Superior temporal gyrus (tissue), 1 donor: ENCODE results near the gene TARP.

ENCODE experiments used
- DNase-seq: peaks from one replicate; pipeline ENCODE4 v3.0.0-alpha.2; 2016; ENCODE audit errors: extremely low spot score

Gene TARP

GRCh38 chr7:38273286-38273995 is at the start of gene TARP:
Gene TARP, minus strand, starts transcription at chr7:38273636.
- DNase-seq, result no peak

GRCh38 chr7:38323156-38323555 is 49.7 kb upstream of the TARP start:
- DNase-seq, result no peak

GRCh38 chr7:38322461-38322860 is 49.0 kb upstream of the TARP start:
- no peak for DNase-seq

- no peak for DNase-seq
Measured at GRCh38 chr7:38321967-38322366, 48.5 kb upstream of the TARP start.

GRCh38 chr7:38321515-38321944 is 48.1 kb upstream of the TARP start:
- no peak for DNase-seq

- DNase-seq, result no peak
Measured at GRCh38 chr7:38321050-38321449, 47.6 kb upstream of the TARP start.

GRCh38 chr7:38319873-38320272 is 46.4 kb upstream of the TARP start:
- DNase-seq, result no peak

GRCh38 chr7:38318803-38319416 is 45.5 kb upstream of the TARP start:
- DNase-seq, result peak; percentile 64

- DNase-seq, result no peak
Measured at GRCh38 chr7:38318241-38318640, 44.8 kb upstream of the TARP start.

- DNase-seq, result no peak
Measured at GRCh38 chr7:38317515-38317914, 44.1 kb upstream of the TARP start.

- no peak for DNase-seq
Measured at GRCh38 chr7:38316733-38317360, 43.4 kb upstream of the TARP start.

- DNase-seq, result no peak
Measured at GRCh38 chr7:38315410-38315809, 42.0 kb upstream of the TARP start.

- DNase-seq, result no peak
Measured at GRCh38 chr7:38312821-38313220, 39.4 kb upstream of the TARP start.

GRCh38 chr7:38311329-38311937 is 38.0 kb upstream of the TARP start:
- DNase-seq, result no peak

GRCh38 chr7:38310591-38311101 is 37.2 kb upstream of the TARP start:
- no peak for DNase-seq

GRCh38 chr7:38309555-38309954 is 36.1 kb upstream of the TARP start:
- DNase-seq, result no peak

- no peak for DNase-seq
Measured at GRCh38 chr7:38308140-38308539, 34.7 kb upstream of the TARP start.

GRCh38 chr7:38307640-38308039 is 34.2 kb upstream of the TARP start:
- DNase-seq, result no peak

GRCh38 chr7:38306914-38307313 is 33.5 kb upstream of the TARP start:
- DNase-seq, result no peak

GRCh38 chr7:38306171-38306570 is 32.7 kb upstream of the TARP start:
- DNase-seq, result no peak

- DNase-seq, result no peak
Measured at GRCh38 chr7:38303866-38304265, 30.4 kb upstream of the TARP start.

- DNase-seq, result no peak
Measured at GRCh38 chr7:38300175-38300574, 26.7 kb upstream of the TARP start.
